RWPE1 (cell line): ENCODE measurements around the gene CDCA3.

Experiments
- CTCF ChIA-PET: fragments of 350-600 bp; sonication (Branson Sonifier 250); formaldehyde crosslinking; extraction: SDS; loops from one replicate; lab custom pipeline; 2021; lab: Yijun Ruan, JAX
- POLR2A ChIA-PET: fragments of 400-600 bp; formaldehyde crosslinking; extraction: SDS; loops from one replicate; lab custom pipeline; 2020; ENCODE audit warnings: antibody characterized with exemption; ENCODE audit not compliant: low non-redundant PET; lab: Yijun Ruan, JAX
- DNase-seq: peaks from one replicate; pipeline ENCODE4 v3.0.0; 2012; ENCODE audit warnings: low spot score
- H3K27ac ChIP-seq: fragments of 450-650 bp; 2 replicates; pipeline ENCODE4 v1.5.1; 2017
- CTCF ChIP-seq: fragments of 450-650 bp; conservative IDR thresholded peaks from 2 replicates; pipeline ENCODE4 v1.5.1; 2017; ENCODE audit warnings: low read depth, mild to moderate bottlenecking

Gene CDCA3

GRCh38 chr12:6822426-6823135 lies 28.5 kb downstream of the CDCA3 start:
- no peak for TF ChIP-seq CTCF
- H3K27ac ChIP-seq = no peak overlapping the region
- ChIA-PET CTCF (no interaction called here), POLR2A (no interaction called here)
- DNase-seq = no peak

DNA sequence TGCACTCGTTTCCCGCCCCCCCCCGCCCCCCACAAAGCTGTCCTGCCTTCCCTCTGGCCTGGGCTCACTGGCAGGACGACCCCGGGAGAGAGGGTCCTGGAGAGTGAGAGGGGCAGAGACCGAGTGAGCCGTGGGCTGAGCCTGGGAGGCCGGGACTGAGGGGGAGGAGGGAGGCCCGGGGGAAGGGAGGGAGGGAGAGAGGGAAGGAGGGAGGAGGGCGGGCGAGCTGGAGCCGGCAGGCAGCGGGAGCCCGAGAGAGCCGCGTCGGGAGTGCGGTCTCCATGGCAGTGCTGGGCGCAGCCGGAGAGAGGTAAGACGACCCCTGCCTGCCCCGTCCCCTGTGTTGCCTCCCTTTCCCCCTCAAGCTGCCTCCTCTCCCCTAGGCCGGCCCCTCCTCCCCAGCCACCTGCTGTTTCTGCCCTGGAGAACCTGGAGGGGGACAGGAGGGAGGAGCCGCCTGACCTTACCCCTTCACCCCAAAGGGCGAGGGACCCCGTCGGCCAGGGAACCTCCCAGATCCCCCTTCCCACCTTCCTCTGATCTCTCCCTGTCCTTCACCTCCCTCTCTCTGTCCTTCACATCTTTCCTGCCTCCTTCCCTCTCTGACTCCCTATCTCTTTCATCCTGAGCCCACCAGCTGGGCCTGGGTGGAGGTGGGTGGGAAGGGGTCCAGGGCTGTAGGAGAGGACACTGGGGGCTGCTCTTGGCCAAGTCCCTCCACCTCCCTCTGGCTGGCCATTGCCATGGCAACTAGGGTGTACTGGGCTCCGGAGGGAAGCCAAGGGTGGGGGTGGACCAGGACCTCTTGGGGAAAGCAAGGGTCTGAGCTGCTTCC lies 29.3 kb downstream of the CDCA3 start, which contains the start of gene GPR162:
Gene GPR162, plus strand, starts transcription at position 231 of the 835 bp plus-strand sequence. CDS start 2,078 bp downstream, outside the sequence.
- ChIA-PET CTCF (interaction anchor here (0.6 to 1.0 kb wide), 2 partner anchors 13 to 136 kb away, joined by 3 read pairs; no protein-coding TSS in a partner anchor), POLR2A (interaction anchor here (0.6 kb wide), 2 partner anchors 69 to 98 kb away, joined by 3 to 4 read pairs; partner anchors contain the start of gene COPS7A)
- no peak for DNase-seq
- TF ChIP-seq CTCF = no peak
- H3K27ac ChIP-seq = no peak within 1 kb of the TSS

DNA sequence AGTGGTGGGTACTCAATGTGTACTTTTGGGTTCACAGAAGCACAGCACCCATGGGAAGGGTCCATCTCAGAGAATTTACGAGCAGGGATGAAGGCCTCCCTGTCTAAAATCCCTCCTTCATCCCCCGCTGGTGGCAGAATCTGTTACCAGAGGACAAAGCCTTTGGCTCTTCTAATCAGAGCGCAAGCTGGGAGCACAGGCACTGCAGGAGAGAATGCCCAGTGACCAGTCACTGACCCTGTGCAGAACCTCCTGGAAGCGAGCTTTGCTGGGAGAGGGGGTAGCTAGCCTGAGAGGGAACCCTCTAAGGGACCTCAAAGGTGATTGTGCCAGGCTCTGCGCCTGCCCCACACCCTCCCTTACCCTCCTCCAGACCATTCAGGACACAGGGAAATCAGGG lies 30.9 kb downstream of the CDCA3 start:
- CTCF ChIA-PET = no interaction called here
- DNase-seq = no peak
- no peak for TF ChIP-seq CTCF
- POLR2A ChIA-PET = no interaction called here
- H3K27ac ChIP-seq = no peak overlapping the region

- DNase-seq = no peak
- ChIA-PET CTCF (no interaction called here), POLR2A (no interaction called here)
Measured at GRCh38 chr12:6819106-6820030, 31.7 kb downstream of the CDCA3 start.

GRCh38 chr12:6818645-6819044 lies 32.4 kb downstream of the CDCA3 start:
- no peak for DNase-seq
- no peak overlapping the region for H3K27ac ChIP-seq
- CTCF ChIA-PET = interaction anchor here (0.6 kb wide), 1 partner anchor 15 kb away, joined by 3 read pairs; no protein-coding TSS in a partner anchor
- no peak for TF ChIP-seq CTCF
- POLR2A ChIA-PET = no interaction called here

More at GRCh38 chr12:6819106-6820030, 31.7 kb downstream of the CDCA3 start:
- no peak for TF ChIP-seq CTCF
- no peak overlapping the region for H3K27ac ChIP-seq
